ENCODE data around the gene CDC14A.
"Not testable (repeated sequence)": the region's sequence is repeated elsewhere in the genome, so short reads cannot be mapped to it uniquely, and the experiment has no call there.

GRCh38 chr1:100326325-100326670 lies 26.0 kb upstream of the CDC14A start:
- not testable (repeated sequence) for TF ChIP-seq CTCF (IDR thresholded peaks at IDR 0.05; ENCODE audit: poor library complexity, severe bottlenecking); EP300 (conservative IDR thresholded peaks at IDR 0.05; ENCODE audit: poor library complexity, severe bottlenecking); EZH2 (IDR thresholded peaks at IDR 0.05; ENCODE audit: borderline replicate concordance, insufficient read depth, low read length, poor library complexity, severe bottlenecking); RAD21 (conservative IDR thresholded peaks at IDR 0.05); MXI1 (conservative IDR thresholded peaks at IDR 0.05; ENCODE audit: poor library complexity, severe bottlenecking)
